Left forelimb (tissue), 1 donor: Measurements from ENCODE around the gene SH3RF2.
A peak's percentile ranks its signal among the peaks of the same experiment; 100 is the strongest.
"Not testable (repeated sequence)": the region's sequence is repeated elsewhere in the genome, so short reads cannot be mapped to it uniquely, and the experiment has no call there.

Experiments
- DNase-seq: peaks from one replicate; pipeline ENCODE4 v3.0.0-alpha.2; 2018; ENCODE audit warnings: low spot score

The SH3RF2 gene

DNA sequence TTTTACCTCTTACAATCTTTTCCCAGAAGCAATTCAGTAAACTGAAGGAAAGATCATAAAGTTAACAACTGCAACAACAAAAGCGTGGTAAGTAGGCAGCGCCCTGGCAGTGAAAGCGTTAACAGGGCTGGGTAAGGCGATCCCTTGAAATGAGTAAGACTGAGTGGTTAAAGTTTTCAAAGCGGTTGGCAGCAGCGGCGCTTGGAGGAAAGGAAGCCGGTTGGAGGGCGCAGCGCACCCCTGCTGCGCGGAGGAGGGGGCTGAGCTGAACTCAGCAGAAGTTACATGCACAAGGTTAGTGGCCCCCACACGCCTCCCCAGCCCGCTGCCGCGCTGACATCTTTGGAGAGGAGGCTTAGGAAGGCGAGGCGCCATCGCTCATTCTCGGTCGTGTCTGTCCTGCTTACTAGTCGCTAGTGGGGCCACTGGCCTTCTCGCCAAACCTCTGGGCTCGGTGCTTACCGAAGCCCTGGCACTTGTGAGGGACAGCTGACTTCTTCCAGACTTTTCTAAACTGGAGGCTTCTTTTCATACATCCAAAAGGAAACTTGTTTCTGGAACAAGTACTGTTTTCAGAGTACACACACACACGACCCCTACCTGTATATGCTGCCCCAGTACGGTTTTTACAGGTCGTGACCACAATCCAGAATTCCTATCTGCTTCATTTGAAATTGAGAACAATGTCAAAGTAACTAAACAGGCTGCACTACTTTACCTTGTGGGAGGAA lies at the start of gene SH3RF2:
Gene SH3RF2 (plus strand): TSS at position 178 of the 731 bp plus-strand sequence. CDS start 1,351 bp downstream, outside the sequence.
- DNase-seq, result peak; percentile 76

DNA sequence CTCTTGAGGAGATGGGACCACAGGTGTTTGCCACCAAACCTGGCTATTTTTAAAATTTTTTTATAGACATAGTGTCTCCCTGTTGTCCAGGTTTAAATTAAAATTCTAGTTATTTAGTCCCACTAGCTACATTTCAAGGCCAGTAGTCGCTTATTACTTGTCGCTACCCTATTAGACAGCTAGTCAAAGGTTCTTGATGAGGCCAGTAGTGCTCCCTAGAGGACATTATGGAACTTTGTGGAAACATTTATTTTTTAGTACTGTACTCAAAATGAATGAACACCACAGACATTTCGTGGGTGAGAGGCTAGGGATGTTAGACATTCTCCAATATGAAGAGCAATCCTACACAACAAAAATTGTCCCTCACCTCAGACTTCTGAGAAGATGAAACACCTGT lies 49.2 kb upstream of the SH3RF2 start:
- DNase-seq, result no peak

DNA sequence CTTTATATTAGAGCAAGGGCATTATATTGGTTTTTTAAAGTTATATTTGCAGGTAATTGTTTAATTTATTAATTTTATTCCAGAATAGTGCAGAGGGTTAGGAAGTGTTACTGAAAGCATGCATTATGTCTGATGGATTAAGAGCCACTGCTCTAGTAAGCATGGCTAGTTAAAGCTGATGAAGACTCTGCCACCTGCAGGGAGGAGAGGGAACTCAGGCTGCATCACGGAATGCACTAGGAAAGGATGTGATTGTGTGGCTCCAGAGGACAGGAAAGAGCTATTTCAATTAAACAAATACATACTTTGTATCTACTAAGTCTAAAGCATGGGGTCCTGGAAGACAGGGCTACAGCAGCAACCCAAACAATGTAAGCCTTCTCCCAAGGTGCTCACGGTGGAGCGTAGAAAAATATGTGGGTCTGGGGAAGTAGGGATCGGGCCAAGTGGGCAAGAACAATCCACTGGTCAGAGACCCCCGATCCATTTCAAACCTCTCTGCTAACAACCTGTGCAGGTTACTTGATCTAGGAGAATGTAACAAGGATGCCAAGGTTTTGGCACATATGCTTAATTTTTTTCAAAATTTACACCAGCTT lies 48.3 kb upstream of the SH3RF2 start:
- no peak for DNase-seq

- no peak for DNase-seq
These were observed 46.8 kb upstream of the SH3RF2 start for GRCh38 chr5:145889611-145890010.

DNA sequence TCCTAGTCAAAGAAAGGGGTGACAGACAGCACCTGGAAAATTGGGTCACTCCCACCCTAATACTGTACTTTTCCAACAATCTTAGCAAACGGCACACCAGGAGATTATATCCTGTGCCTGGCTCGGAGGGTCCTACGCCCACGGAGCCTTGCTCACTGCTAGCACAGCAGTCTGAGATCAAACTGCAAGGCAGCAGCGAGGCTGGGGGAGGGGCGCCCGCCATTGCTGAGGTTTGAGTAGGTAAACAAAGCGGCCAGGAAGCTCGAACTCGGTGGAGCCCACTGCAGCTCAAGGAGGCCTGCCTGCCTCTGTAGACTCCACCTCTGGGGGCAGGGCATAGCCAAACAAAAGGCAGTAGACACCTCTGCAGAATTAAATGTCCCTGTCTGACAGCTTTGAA lies 45.0 kb upstream of the SH3RF2 start:
- DNase-seq, result not testable (repeated sequence)

DNA sequence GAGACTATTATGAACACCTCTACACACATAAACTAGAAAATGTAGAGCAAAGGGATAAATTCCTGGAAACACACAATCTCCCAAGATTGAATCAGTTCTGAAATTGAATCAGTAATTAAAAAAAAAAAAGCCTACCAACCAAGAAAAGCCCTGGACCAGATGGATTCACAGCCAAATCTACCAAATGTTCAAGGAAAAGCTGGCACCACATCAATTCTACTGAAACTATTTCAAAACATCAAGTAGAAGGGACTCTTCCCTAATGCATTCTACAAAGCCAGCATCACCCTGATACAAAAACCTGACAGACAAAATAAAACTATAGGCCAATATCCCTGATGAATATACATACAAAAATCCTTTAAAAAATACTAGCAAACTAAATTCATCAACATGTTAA lies 38.2 kb upstream of the SH3RF2 start:
- no peak for DNase-seq

GRCh38 chr5:145902421-145902820 lies 34.0 kb upstream of the SH3RF2 start:
- no peak for DNase-seq

- no peak for DNase-seq
These were observed 33.3 kb upstream of the SH3RF2 start for GRCh38 chr5:145903113-145903512.

DNA sequence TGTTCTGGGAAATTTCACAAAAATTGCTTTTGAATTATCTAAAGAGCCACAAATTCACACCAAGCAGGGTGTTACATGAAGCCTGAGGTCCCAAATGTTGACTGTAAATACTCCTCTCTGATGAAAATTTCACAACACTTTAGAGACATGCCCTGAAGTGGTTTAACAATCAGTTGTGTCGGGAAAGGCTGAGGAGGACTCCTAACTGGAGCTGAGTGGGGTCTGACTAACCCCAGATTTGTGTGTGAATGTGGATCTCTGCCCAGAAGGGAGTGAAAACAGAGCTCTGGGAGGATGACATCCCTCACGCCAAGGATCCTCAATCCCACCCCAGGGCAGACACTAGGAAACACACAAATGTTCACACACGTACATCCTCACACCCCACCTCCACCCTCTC lies 32.5 kb upstream of the SH3RF2 start:
- DNase-seq, result no peak

DNA sequence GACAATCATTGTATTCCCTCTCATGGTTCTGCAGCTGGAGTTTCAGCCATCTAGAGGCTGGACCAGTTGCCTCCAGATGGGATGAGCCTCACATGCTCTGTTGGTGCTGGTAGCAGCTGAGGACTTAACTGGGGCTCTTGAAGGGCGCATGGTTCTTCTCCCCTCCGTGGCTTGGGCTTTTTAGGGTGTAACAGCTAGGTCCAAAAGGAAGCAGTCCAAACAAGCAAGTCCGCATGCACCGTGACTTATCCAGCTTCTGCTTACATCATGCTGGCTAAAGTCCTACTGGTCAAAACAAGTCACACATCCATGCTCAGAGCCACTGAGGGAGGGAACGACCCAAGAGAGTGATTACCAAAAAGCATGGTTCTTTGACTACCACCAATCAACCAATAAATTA lies 31.6 kb upstream of the SH3RF2 start:
- DNase-seq, result no peak

GRCh38 chr5:145906401-145906800 lies 30.0 kb upstream of the SH3RF2 start:
- no peak for DNase-seq

GRCh38 chr5:145908206-145908960 lies 28.0 kb upstream of the SH3RF2 start:
- no peak for DNase-seq

- no peak for DNase-seq
These were observed 25.2 kb upstream of the SH3RF2 start for GRCh38 chr5:145911164-145911563.

DNA sequence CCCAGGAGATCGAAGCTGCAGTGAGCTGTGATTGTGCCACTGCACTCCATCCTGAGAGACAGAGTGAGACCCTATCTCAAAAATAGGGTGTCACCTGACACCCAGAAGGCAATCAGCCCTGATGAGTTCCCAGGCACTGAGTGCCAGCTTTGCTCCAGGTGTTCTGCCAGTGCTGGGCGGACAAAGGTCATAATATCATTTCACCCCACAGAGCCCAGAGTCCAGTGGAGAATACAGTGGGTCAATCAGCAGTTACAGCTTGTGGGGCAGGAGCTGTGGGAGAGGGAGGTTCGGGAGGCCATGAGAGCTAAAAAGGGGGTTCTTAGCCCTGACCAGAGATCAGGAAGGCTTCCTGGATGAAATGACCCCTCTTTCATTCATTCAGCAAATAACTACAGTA lies 24.4 kb upstream of the SH3RF2 start:
- no peak for DNase-seq

DNA sequence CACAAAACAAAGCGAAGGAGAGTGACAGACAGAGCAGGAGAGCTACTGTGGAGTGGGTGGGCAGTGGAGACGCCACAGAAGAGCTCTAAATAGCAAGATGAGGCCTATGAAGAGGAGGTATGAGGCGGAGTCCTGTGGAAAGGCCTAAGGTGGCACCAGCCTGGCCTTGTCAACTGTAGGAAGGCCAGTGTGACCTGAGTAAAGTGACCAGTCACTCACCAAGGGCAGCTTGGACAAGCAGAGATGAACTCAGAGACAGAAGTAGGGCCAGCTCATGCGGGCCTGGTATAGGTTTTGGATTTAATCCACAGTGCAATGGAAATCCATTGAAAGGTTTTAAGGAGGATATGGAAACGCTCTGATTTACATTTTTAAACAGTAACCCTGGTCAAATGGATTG lies 23.8 kb upstream of the SH3RF2 start:
- no peak for DNase-seq

DNA sequence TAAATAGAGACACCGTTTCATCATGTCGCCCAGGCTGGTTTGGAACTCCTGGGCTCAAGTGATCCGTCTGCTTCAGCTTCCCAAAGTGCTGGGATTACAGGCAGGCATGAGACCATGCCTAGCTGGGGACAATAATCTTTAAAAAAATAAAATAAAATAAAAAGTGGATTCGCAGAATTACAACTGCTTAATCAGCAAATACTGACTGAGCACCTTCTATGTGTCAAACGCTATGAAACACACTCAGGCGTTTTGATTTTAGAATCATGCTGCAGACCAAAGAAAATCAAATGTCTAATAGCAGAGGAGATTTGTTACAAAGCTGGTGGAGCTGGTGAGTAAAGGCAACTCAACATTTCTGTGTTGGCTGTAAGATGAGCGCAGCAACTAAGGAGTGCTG lies 22.7 kb upstream of the SH3RF2 start:
- DNase-seq, result no peak

- DNase-seq, result no peak
These were observed 20.3 kb upstream of the SH3RF2 start for GRCh38 chr5:145915970-145916638.

DNA sequence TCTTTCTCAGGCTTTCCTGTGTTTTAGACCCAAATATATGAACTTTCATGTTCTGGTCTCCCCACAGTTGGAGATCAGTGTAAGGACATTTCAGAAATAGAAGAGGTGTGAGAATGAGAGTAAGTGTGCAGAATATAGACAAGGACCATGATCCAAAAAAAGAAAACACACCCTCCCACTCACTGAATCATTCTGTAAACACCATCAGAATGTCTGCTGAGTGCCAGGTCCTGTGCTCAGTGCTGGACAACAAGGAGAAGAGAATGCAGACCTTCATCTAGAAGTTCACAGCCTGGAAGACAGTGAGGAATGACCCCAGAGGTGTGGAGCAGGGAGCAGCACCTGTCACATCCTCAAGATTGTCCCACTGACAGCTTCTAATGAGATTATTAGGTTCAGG lies 19.1 kb upstream of the SH3RF2 start:
- DNase-seq, result no peak

DNA sequence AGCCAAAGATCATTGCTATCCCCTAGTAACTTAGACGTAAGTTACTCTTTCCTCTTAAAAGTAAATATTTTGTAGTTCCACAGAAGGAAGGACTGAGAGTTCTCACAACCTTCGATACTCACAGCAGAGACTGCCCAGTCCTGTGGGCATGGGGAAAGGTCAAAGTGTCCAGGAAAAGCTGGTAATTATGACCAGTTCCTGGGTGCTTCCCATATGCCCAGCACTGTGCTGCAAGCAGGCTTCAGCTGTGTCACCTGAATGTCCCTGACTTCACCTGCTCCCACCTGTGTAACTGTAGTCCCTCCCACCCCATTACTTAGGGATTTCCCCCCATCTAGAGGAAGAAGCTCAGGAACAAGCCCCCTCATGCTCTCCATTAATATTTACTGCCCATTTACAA lies 18.0 kb upstream of the SH3RF2 start:
- DNase-seq, result no peak

DNA sequence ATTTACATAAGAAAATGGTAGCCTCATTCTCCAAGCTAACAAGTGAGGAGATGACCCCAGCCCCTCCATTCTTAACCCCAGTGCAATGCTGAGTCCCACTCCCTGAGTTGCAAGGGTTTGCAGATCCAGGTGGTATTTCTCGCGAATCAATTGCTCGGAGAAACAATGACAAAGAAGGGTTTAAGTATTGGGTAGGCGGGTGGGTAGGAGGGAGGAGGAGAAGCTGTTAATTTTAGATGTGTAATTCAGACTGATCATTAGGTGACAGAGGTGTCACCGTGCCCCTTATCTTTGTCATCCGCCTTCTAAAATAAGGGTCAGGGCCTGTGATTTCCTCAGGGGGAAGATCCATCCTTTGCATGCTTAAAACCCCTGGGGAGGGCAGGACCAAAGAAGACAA lies 17.0 kb upstream of the SH3RF2 start:
- no peak for DNase-seq

DNA sequence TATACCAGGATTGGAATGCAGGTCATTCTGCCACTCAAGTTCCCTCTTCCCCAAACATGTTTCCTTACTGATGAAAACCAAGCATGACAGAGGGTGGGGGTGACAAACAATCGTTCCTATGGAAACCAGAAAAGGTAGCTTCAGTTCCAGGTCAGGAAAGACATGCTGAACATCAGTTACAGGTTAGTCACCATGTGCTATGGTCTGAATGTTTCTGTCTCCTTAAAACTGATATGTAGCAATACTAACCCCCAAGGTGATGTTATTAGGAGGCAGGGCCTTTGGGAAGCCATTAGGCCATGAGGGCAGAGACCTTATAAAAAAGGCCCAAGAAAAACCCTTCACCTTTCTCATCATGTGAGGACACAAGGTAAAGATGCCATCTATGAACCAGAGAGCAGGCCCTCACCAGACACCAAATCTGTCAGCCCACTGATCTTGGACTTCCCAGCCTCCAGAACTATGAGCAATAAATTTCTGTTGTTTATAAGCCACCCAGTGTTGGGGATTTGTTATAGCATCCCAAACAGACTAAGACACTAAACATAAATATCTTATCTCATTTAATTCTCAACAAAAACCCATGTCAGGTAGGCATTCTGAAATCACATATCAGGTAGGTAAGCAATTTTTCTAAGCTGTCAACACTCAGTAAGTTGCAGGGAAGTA lies 15.7 kb upstream of the SH3RF2 start:
- no peak for DNase-seq

DNA sequence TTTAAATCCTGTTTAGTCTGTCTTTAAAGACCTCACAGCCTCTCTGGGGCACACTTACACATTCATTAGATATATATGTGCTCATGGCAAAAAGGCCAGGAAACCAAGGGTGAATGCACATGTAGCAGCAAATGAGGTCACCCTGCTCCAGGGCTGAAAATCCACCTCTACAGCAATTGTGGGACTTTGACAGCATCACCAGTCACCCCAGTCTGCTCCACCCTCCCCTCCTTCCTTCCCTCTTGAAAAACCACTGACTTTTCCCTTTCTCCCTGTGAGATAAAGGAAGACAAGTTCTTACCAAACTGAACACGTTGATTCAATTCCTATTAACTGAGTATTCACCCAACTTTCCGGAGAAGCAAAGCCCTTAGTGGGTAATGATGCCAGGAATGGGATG lies 15.2 kb upstream of the SH3RF2 start:
- DNase-seq, result no peak
